ENCODE measurements around the gene TLE5.

Gene TLE5

DNA sequence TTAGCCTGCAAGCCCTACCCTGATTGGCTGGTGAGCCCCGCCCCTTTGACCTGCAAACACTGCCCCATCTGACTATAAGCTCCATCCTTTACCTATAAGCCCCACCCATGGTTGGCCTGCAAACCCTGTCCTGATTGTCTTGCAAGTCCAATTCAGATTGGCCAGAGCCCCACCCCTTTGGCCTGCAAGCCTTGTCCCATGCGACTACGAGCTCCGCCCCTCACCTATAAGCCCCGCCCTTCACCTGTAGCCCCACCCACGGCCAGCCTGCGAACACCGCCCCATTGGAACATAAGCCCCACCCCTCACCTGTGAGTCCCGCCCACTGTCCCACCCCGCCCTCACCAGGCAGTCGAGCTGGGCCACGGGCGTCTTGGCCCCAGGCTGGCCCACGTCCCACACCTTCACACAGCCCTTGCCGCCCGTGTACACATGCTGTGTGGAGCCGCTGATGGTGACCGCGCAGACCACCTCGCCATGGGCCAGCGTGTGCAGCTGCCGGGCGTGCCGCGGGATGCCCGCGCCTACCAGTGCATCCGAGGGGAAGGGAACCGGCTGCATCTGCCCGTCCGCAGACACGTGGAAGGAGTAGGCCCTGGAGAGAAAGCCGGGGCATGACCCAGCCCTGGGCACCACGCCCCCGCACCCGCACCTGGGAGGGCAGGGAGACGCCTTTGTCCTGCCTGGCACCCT, 56.1 kb downstream of the TLE5 start:
- TF ChIP-seq, protein P1, sequence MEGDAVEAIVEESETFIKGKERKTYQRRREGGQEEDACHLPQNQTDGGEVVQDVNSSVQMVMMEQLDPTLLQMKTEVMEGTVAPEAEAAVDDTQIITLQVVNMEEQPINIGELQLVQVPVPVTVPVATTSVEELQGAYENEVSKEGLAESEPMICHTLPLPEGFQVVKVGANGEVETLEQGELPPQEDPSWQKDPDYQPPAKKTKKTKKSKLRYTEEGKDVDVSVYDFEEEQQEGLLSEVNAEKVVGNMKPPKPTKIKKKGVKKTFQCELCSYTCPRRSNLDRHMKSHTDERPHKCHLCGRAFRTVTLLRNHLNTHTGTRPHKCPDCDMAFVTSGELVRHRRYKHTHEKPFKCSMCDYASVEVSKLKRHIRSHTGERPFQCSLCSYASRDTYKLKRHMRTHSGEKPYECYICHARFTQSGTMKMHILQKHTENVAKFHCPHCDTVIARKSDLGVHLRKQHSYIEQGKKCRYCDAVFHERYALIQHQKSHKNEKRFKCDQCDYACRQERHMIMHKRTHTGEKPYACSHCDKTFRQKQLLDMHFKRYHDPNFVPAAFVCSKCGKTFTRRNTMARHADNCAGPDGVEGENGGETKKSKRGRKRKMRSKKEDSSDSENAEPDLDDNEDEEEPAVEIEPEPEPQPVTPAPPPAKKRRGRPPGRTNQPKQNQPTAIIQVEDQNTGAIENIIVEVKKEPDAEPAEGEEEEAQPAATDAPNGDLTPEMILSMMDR (IDR thresholded peaks at IDR 0.05; ENCODE audit: insufficient read depth, low read length), result no peak
- no peak for TF ChIP-seq SPI1 (IDR thresholded peaks at IDR 0.05; ENCODE audit: borderline replicate concordance, low read depth)
- TF ChIP-seq, protein P2, sequence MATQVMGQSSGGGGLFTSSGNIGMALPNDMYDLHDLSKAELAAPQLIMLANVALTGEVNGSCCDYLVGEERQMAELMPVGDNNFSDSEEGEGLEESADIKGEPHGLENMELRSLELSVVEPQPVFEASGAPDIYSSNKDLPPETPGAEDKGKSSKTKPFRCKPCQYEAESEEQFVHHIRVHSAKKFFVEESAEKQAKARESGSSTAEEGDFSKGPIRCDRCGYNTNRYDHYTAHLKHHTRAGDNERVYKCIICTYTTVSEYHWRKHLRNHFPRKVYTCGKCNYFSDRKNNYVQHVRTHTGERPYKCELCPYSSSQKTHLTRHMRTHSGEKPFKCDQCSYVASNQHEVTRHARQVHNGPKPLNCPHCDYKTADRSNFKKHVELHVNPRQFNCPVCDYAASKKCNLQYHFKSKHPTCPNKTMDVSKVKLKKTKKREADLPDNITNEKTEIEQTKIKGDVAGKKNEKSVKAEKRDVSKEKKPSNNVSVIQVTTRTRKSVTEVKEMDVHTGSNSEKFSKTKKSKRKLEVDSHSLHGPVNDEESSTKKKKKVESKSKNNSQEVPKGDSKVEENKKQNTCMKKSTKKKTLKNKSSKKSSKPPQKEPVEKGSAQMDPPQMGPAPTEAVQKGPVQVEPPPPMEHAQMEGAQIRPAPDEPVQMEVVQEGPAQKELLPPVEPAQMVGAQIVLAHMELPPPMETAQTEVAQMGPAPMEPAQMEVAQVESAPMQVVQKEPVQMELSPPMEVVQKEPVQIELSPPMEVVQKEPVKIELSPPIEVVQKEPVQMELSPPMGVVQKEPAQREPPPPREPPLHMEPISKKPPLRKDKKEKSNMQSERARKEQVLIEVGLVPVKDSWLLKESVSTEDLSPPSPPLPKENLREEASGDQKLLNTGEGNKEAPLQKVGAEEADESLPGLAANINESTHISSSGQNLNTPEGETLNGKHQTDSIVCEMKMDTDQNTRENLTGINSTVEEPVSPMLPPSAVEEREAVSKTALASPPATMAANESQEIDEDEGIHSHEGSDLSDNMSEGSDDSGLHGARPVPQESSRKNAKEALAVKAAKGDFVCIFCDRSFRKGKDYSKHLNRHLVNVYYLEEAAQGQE (IDR thresholded peaks at IDR 0.05; ENCODE audit: insufficient replicate concordance, low read depth), result no peak
- TF ChIP-seq GABPA (IDR thresholded peaks at IDR 0.05; ENCODE audit: low read depth), result no peak
- TF ChIP-seq POLR2AphosphoS5 (IDR thresholded peaks at IDR 0.05; ENCODE audit: low read depth), result no peak
- no peak overlapping the region for H3K27ac ChIP-seq (replicated peaks)
- no peak overlapping the region for H3K4me3 ChIP-seq (replicated peaks; ENCODE audit: insufficient read depth, low read length)
- no peak for DNase-seq (ENCODE audit: low read depth in 1 of 2, low spot score in 1 of 2)
- no peaks in the 10 kb centered on the region for H3K27me3 ChIP-seq (ENCODE audit: insufficient read depth, poor library complexity, severe bottlenecking)

DNA sequence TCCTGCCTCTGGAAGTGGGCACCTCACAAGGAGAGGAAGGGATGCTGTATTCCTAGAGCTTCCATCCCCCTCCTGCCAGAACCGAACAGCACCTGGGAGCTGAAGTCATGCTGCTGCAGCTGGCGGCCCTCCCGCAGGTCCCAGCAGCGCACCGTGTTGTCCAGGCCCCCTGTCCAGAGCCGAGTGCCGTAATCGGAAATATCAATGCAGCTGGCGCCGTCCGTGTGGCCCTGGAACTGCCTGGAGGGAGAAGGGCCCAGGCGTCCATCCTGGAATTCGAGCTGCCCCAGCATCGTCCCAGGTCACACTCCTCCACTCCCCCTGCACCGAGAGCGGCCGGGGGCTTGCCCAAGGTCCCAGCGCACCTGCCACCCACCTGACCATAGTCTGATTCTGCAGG, 57.0 kb downstream of the TLE5 start:
- Histone ChIP-seq H3K4me3 (replicated peaks; ENCODE audit: insufficient read depth, low read length) (no peak overlapping the region), H3K27me3 (ENCODE audit: insufficient read depth, poor library complexity, severe bottlenecking) (no peaks in the 10 kb centered on the region), H3K27ac (replicated peaks) (no peak overlapping the region)
- TF ChIP-seq SPI1 (IDR thresholded peaks at IDR 0.05; ENCODE audit: borderline replicate concordance, low read depth) (no peak), GABPA (IDR thresholded peaks at IDR 0.05; ENCODE audit: low read depth) (no peak), POLR2AphosphoS5 (IDR thresholded peaks at IDR 0.05; ENCODE audit: low read depth) (no peak)
- TF ChIP-seq, protein P1 (IDR thresholded peaks at IDR 0.05; ENCODE audit: insufficient read depth, low read length), result no peak
- TF ChIP-seq, protein P2 (IDR thresholded peaks at IDR 0.05; ENCODE audit: insufficient replicate concordance, low read depth), result no peak
- no peak for DNase-seq (ENCODE audit: low read depth in 1 of 2, low spot score in 1 of 2)

DNA sequence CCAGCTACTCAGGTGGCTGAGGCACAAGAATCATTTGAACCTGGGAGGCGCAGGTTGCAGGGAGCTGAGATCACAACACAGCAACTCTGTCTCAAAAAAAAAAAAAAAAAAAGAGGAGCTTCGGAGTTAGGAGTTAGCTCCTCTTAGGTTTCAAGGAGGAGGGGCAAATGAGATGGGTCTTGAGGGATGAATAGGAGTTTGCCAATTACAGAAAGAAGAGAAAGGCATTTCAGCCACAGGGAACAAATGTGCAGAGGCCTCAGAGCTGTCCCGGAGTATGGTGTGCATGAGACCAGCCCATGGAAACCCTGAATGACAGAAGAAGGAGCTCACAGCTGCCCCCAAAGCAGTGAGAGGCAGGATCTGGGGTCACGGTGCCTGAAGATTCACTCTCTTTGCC, 57.8 kb downstream of the TLE5 start:
- Histone ChIP-seq H3K4me3 (replicated peaks; ENCODE audit: insufficient read depth, low read length) (no peak overlapping the region), H3K27ac (replicated peaks) (no peak overlapping the region), H3K27me3 (ENCODE audit: insufficient read depth, poor library complexity, severe bottlenecking) (no peaks in the 10 kb centered on the region)
- DNase-seq (ENCODE audit: low read depth in 1 of 2, low spot score in 1 of 2), result no peak
- TF ChIP-seq, protein P1 (IDR thresholded peaks at IDR 0.05; ENCODE audit: insufficient read depth, low read length), result no peak
- TF ChIP-seq, protein P2 (IDR thresholded peaks at IDR 0.05; ENCODE audit: insufficient replicate concordance, low read depth), result no peak
- no peak for TF ChIP-seq SPI1 (IDR thresholded peaks at IDR 0.05; ENCODE audit: borderline replicate concordance, low read depth)
